ENCODE results near the gene SPDYE6.
"Not testable (repeated sequence)": the region's sequence is repeated elsewhere in the genome, so short reads cannot be mapped to it uniquely, and the experiment has no call there.

Gene SPDYE6

GRCh38 chr7:102317231-102318059 lies 38.8 kb downstream of the SPDYE6 start:
- no peak for DNase-seq

GRCh38 chr7:102313997-102314780 lies 42.1 kb downstream of the SPDYE6 start:
- no peak for DNase-seq

GRCh38 chr7:102312317-102312716 lies 43.9 kb downstream of the SPDYE6 start:
- no peak for DNase-seq

- DNase-seq: peak in 1 of 2 donors; percentile 8
These were observed 45.8 kb downstream of the SPDYE6 start for GRCh38 chr7:102310414-102310815.

GRCh38 chr7:102306916-102307677 lies 49.1 kb downstream of the SPDYE6 start:
- peak in 1 of 2 donors; percentile 14 for DNase-seq

GRCh38 chr7:102305414-102306268 lies 50.6 kb downstream of the SPDYE6 start:
- DNase-seq: no peak

DNA sequence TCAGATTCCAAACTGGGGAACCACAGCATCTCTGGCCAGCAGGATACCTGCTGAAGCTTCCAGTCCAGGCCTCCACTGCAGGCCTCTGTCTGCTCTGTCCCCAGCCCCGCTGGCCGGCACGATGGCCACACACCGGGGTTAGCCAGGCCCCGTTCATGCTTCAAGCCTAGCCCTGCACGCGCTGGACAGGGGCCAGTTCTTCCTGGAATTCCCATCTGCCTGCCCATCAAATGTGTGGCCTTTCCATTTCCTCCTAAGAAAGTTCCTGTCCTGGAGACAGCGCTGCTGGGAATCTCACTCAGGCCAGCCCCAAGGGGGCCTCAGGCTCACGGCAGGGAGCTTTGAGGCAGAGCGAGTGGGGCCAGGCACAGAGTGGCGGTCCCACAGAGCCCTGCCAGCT lies 51.6 kb downstream of the SPDYE6 start:
- DNase-seq: no peak

DNA sequence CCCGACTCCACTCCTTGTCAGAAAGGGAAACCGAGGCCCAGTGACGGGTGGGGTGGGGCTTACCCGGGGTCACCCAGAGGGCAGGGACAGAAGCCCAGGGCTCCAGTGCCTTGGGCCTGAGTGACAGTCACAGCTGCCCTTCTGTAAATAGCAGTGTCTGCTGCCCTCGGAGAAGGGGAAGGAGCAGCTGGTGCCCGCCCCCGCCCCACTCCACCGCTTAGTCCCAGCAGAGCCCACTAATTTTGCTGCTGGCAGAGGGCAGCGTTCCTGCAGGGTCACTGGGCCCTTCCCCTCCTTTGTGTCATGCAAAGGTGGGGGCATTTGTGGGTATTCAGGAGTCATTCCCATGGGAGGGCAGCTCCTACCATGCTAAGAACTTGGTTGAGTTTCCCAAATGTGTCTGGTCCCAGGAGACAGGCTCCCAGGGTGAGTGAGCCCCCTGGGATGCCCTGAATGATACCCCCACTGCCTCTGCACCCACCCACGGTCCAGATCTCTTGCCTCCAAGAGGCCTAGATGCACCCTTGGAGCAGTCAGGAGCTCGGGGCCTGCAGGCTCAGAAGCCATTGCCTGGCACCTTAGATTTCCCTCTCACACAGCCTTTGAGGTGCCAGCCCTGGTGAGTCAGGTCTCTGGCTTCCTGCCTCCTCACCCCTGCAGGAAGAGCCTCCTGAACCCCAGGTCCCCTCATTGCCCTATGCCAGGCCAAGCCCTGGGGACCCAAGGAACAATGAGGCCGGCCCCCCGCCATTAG lies 52.4 kb downstream of the SPDYE6 start:
- DNase-seq: no peak

DNA sequence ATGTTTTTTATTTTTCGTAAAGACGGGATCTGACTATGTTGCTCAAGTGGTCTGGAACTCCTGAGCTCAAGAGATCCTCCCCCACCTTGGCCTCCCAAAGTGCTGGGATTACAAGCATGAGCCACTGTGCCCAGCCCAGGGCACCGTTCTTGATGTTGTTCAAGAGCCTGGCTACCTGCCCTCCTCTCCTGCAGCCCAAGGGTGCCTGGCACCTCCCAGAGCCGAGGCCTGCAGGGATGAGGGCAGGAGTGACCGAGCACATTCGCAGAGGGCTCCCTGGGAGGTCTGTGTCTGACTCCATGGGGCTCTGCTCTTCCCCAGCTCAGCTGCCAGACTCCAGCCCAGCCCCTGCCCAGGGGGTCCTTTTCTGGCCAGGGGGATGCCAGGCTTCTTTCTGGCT lies 54.2 kb downstream of the SPDYE6 start:
- DNase-seq: no peak

GRCh38 chr7:102301367-102301766 lies 54.9 kb downstream of the SPDYE6 start:
- not testable (repeated sequence) for DNase-seq

GRCh38 chr7:102300643-102301221 lies 55.5 kb downstream of the SPDYE6 start:
- DNase-seq: no peak

- no peak for DNase-seq
These were observed 58.6 kb downstream of the SPDYE6 start for GRCh38 chr7:102297487-102298218.

DNA sequence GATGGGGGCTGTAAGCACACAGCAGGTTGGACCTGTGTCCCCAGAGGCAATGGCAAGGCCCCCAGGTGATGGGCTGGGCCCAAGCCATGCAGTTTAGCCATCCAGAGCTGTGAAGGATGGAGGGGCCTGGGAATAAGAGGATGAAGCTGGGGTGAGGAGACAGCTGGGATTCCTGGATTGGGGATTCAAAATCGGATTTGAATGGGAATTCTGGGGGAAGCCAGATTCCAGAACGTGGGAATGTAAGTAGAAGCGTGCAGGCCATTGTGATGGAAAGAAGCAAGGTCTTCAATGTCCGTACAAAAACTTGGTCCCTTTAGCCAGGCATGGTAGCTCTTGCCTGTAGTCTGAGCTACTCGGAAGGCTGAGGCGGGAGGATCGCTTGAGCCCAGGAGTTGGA lies 59.7 kb downstream of the SPDYE6 start:
- no peak for DNase-seq

GRCh38 chr7:102296179-102296438 lies 60.1 kb downstream of the SPDYE6 start:
- DNase-seq: no peak
